Stimulated activated CD4-positive, alpha-beta T cell treated with anti-CD3 and anti-CD28 coated beads, TNF-alpha, amount 100 ng/mL, for 48 hours (primary cell): Measurements from ENCODE around the gene CTDP1.
"Not testable (repeated sequence)": the region's sequence is repeated elsewhere in the genome, so short reads cannot be mapped to it uniquely, and the experiment has no call there.

Experiments used
- DNase-seq, 3 donors: peaks; one replicate each; pipeline ENCODE4 v3.0.0-alpha.2; 2020; ENCODE audit warnings: low read depth in 3 of 3

The CTDP1 gene

GRCh38 chr18:79697976-79698375 is 18.4 kb downstream of the CTDP1 start:
- DNase-seq = no peak

- DNase-seq = no peak
These were observed 19.2 kb downstream of the CTDP1 start for GRCh38 chr18:79698668-79699335.

- no peak for DNase-seq
These were observed 20.1 kb downstream of the CTDP1 start for GRCh38 chr18:79699653-79700052.

GRCh38 chr18:79702906-79703305 is 23.3 kb downstream of the CTDP1 start:
- DNase-seq = no peak

- no peak for DNase-seq
These were observed 25.0 kb downstream of the CTDP1 start for GRCh38 chr18:79704631-79705030.

GRCh38 chr18:79705272-79705671 is 25.7 kb downstream of the CTDP1 start:
- no peak for DNase-seq

GRCh38 chr18:79706006-79706405 is 26.4 kb downstream of the CTDP1 start:
- DNase-seq = no peak

- no peak for DNase-seq
These were observed 27.1 kb downstream of the CTDP1 start for GRCh38 chr18:79706658-79707057.

GRCh38 chr18:79707239-79707638 is 27.6 kb downstream of the CTDP1 start:
- no peak for DNase-seq

GRCh38 chr18:79707671-79708070 is 28.1 kb downstream of the CTDP1 start:
- DNase-seq = no peak

GRCh38 chr18:79708412-79708811 is 28.8 kb downstream of the CTDP1 start:
- no peak for DNase-seq

- DNase-seq = no peak
These were observed 32.7 kb downstream of the CTDP1 start for GRCh38 chr18:79712206-79712857.

- DNase-seq = no peak
These were observed 33.7 kb downstream of the CTDP1 start for GRCh38 chr18:79713341-79713740.

GRCh38 chr18:79714531-79715240 is 35.1 kb downstream of the CTDP1 start:
- no peak for DNase-seq

- no peak for DNase-seq
These were observed 35.7 kb downstream of the CTDP1 start for GRCh38 chr18:79715280-79715679.

- DNase-seq = no peak
These were observed 37.5 kb downstream of the CTDP1 start for GRCh38 chr18:79717059-79717458.

- no peak for DNase-seq
These were observed 38.0 kb downstream of the CTDP1 start for GRCh38 chr18:79717555-79718074.

- DNase-seq = no peak
These were observed 38.5 kb downstream of the CTDP1 start for GRCh38 chr18:79718126-79718525.

GRCh38 chr18:79718878-79719477 is 39.4 kb downstream of the CTDP1 start:
- DNase-seq = no peak

- DNase-seq = not testable (repeated sequence)
These were observed 40.1 kb downstream of the CTDP1 start for GRCh38 chr18:79719478-79720358.

- DNase-seq = peak in 1 of 3 donors; percentile 10
These were observed 40.7 kb downstream of the CTDP1 start for GRCh38 chr18:79720359-79720733.
